Measurements from ENCODE around the gene EPB42. TPM values are rescaled to one million over a fixed set of nuclear protein-coding genes. Genes with fewer than 3 reads are reported as not detected.
A peak's percentile ranks its signal among the peaks of the same experiment; 100 is the strongest.

The EPB42 gene
- total RNA-seq, 1 experiment from 2014 or later, result 0.10 TPM

GRCh38 chr15:43208052-43209002 lies 12.5 kb downstream of the EPB42 start:
- intact Hi-C loops (cut with micrococcal nuclease; ENCODE audit: unreplicated experiment) (no loop called here), in situ Hi-C loops (cut with HindIII; ENCODE audit: low pct_unique_long_range_greater_than_20kb, low sequenced_read_pairs) (no loop called here)
- peaks cover 3% of the 10 kb centered on the region; the same call in 1 of the 2 replicates for H3K27me3 ChIP-seq (ENCODE audit: control insufficient read depth, insufficient read depth, low read length)
- H3K36me3 ChIP-seq (ENCODE audit: control insufficient read depth, insufficient read depth, low read length), result no peaks in the 10 kb centered on the region
- no peak overlapping the region for H3K4me3 ChIP-seq (ENCODE audit: low read depth in 2 of 2, low read length in 2 of 2)
- H3K9me3 ChIP-seq (ENCODE audit: control insufficient read depth, insufficient read depth, low read depth, low read length), result no peaks in the 10 kb centered on the region
- H3K4me1 ChIP-seq (ENCODE audit: control insufficient read depth, insufficient read depth, low read length), result no peaks in the 10 kb centered on the region
- POLR2A ChIA-PET, result no interaction called here
- no peak overlapping the region for H3K27ac ChIP-seq (ENCODE audit: low read length)
- ATAC-seq (0 out of 2 replicates have a peak, but pooled peaks have one; percentile 3), DNase-seq (ENCODE audit: low read depth, low spot score) (no peak)
- TF ChIP-seq REST (IDR thresholded peaks at IDR 0.05; ENCODE audit: insufficient read depth in 1 of 2, low read depth in 2 of 2, low read length in 1 of 2) (no peak), SIN3A (IDR thresholded peaks at IDR 0.05; ENCODE audit: borderline replicate concordance, insufficient read depth, low read depth, low read length) (no peak), POLR2AphosphoS5 (IDR thresholded peaks at IDR 0.05; ENCODE audit: low read depth, low read length) (no peak), TCF7L2 (IDR thresholded peaks at IDR 0.05; ENCODE audit: low read depth, low read length) (no peak), CTCF (IDR thresholded peaks at IDR 0.05) (no peak)
- no TSS peak for BruUV-seq (replicated peaks)
- CTCF ChIA-PET, result interaction anchor here (0.6 to 2.4 kb wide), 5 partner anchors 17 to 79 kb away, joined by 3 to 9 read pairs (median 4); no protein-coding TSS in a partner anchor

GRCh38 chr15:43207024-43207423 lies 13.8 kb downstream of the EPB42 start:
- in situ Hi-C loops (cut with HindIII; ENCODE audit: low pct_unique_long_range_greater_than_20kb, low sequenced_read_pairs), result no loop called here
- no TSS peak for BruUV-seq (replicated peaks)
- Histone ChIP-seq H3K4me1 (ENCODE audit: control insufficient read depth, insufficient read depth, low read length) (no peaks in the 10 kb centered on the region), H3K27me3 (ENCODE audit: control insufficient read depth, insufficient read depth, low read length) (peaks cover 3% of the 10 kb centered on the region; the same call in 1 of the 2 replicates), H3K4me3 (ENCODE audit: low read depth in 2 of 2, low read length in 2 of 2) (no peak overlapping the region), H3K36me3 (ENCODE audit: control insufficient read depth, insufficient read depth, low read length) (no peaks in the 10 kb centered on the region), H3K9me3 (ENCODE audit: control insufficient read depth, insufficient read depth, low read depth, low read length) (no peaks in the 10 kb centered on the region), H3K27ac (ENCODE audit: low read length) (no peak overlapping the region)
- POLR2A ChIA-PET, result no interaction called here
- no peak for TF ChIP-seq SIN3A (IDR thresholded peaks at IDR 0.05; ENCODE audit: borderline replicate concordance, insufficient read depth, low read depth, low read length)
- no peak for TF ChIP-seq POLR2AphosphoS5 (IDR thresholded peaks at IDR 0.05; ENCODE audit: low read depth, low read length)
- ATAC-seq (no peak), DNase-seq (ENCODE audit: low read depth, low spot score) (no peak)
- CTCF ChIA-PET, result interaction anchor here (0.9 to 1.1 kb wide), 3 partner anchors 19 to 81 kb away, joined by 3 to 5 read pairs (median 3); no protein-coding TSS in a partner anchor
- intact Hi-C loops (cut with micrococcal nuclease; ENCODE audit: unreplicated experiment), result no loop called here
